GM23248 (cell line): ENCODE measurements around the gene TAF11L8.
"Not testable (repeated sequence)": the region's sequence is repeated elsewhere in the genome, so short reads cannot be mapped to it uniquely, and the experiment has no call there.

Experiments used
- EZH2 ChIP-seq: fragments of 200-600 bp; sonication (generic); IDR thresholded peaks from 2 replicates; pipeline ENCODE4 v1.6.1; 2018; ENCODE audit warnings: antibody characterized with exemption, mild to moderate bottlenecking; ENCODE audit not compliant: insufficient read depth, poor library complexity, severe bottlenecking
- EZH2phosphoT487 ChIP-seq: fragments of 200-600 bp; sonication (generic); IDR thresholded peaks from 2 replicates; pipeline ENCODE4 v1.6.1; 2018; ENCODE audit warnings: antibody characterized with exemption, moderate library complexity, mild to moderate bottlenecking, low read depth; ENCODE audit not compliant: insufficient read depth

- TF ChIP-seq EZH2phosphoT487, EZH2: not testable (repeated sequence)
Observed at GRCh38 chr5:17594255-17594654, 3.5 kb upstream of the TAF11L8 start, which contains the start of gene TAF11L9.
